ENCODE results near the gene NOC4L.

The NOC4L gene

DNA sequence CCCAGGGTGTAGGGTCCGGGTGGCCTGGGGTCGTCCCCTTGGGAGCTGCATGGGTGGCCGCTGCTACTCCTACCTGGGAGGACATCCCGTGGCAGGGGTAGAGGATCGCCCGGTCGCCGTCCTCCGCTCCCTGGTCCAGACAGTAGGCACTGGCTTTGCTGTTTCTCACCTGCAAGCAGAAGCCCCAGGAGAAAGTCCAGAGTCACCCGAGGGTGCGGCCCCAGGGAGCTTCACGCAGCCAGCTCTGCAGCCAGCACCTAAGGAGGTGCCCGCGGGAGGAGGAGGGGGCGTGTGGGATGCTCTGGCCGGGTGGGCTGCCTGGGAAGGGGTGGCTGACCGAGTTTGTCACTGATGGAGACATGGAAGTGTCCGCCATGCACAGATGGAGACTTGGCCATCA lies 54.8 kb downstream of the NOC4L start:
- TF ChIP-seq, protein P1, sequence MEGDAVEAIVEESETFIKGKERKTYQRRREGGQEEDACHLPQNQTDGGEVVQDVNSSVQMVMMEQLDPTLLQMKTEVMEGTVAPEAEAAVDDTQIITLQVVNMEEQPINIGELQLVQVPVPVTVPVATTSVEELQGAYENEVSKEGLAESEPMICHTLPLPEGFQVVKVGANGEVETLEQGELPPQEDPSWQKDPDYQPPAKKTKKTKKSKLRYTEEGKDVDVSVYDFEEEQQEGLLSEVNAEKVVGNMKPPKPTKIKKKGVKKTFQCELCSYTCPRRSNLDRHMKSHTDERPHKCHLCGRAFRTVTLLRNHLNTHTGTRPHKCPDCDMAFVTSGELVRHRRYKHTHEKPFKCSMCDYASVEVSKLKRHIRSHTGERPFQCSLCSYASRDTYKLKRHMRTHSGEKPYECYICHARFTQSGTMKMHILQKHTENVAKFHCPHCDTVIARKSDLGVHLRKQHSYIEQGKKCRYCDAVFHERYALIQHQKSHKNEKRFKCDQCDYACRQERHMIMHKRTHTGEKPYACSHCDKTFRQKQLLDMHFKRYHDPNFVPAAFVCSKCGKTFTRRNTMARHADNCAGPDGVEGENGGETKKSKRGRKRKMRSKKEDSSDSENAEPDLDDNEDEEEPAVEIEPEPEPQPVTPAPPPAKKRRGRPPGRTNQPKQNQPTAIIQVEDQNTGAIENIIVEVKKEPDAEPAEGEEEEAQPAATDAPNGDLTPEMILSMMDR (conservative IDR thresholded peaks at IDR 0.05) = no peak
- no peak for TF ChIP-seq ZFX (IDR thresholded peaks at IDR 0.05)
- H3K27ac ChIP-seq = no peak overlapping the region

DNA sequence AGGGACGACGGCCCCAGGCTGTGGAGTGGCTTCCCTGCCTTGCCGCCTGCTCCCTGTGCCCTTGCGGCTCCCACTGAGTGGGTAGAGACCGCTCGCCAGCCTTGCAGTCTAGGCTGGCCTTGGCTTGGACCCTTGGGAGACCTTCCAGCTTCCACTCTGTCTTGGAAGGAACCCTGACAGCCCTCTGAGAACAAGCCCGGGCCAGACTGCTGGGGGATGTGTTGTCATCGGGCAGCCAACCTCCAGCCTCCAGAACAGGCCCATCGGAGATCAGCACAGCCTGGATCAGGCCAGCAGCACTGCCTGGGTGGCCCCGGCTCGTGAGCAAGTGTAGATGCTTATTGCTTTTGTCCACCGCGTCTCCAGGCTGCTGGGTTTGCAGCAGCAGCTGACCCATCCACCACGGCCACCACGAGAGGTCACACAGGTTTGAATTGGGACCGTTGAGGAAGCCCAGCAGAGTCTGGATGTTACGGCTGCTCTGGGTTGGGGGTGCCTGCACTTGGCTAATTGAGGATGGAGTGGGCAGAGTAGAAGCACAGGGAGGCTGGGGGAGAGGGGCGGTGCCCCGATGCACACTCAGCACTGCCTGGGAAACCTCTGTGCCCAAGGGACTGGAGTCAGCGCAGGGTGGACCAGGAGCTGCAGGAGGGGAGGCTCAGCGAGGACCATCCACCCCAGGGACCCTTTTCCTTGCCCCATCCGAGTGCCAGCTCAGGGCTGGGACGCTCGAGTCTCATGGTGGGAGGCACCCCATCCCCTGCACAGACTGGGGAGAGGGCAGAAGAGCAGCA lies 55.5 kb downstream of the NOC4L start:
- H3K27ac ChIP-seq = no peak overlapping the region
- TF ChIP-seq ZFX (IDR thresholded peaks at IDR 0.05) = no peak
- TF ChIP-seq, protein P1 (conservative IDR thresholded peaks at IDR 0.05) = no peak

DNA sequence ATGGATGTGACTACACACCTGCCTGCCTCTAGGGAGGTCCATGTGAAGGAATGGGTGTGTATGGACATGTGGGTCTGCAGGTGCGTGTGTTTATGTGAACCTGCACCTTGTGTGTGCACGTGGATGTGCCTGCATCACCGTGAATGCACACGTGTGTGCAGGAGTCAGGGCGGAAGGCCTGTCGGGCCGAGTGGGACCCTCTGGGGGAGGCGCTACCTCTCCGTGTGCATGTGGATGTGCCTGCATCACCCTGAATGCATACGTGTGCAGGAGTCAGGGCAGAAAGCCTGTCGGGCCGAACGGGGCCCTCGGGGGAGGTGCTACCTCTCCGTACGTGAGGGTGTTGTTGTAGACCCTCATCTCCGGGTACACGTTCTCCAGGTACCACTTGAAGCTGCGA lies 56.5 kb downstream of the NOC4L start:
- TF ChIP-seq, protein P1 (conservative IDR thresholded peaks at IDR 0.05) = no peak
- no peak for TF ChIP-seq ZFX (IDR thresholded peaks at IDR 0.05)
- no peak overlapping the region for H3K27ac ChIP-seq

DNA sequence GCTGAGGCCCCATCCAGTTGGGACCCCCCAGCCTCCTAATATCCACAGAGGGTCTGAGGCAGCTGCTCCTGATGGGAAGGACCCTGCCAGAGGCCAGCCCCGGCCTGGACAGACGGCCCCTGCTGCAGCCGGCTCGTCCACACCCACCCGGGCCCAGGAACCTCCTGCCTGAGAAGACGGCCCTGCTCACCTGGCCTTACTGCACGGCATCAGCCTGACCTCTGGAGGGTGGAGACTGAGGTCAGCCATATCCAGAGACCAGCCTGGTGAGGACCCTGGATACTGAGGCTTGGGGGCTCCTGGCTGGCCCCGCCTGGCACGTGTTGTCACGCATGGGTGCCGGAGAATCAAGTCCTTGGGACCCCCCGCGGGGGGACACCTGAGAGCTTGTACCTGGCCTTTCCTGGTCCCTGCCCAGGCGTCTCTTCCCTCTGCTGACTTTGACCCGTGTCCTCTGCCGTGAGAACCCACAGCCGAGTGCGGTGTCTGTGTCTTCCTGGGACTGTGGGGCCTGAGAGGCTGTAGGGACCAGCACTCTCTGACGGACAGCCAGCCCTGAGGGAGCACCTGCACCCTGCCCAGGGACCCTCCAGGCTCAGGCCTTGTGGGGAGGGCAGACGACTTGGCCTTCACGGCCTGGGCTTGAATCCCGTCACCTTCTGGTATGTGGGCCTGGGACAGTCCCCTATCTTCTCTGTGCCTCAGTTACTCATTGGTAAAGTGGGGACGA lies 57.3 kb downstream of the NOC4L start:
- no peak overlapping the region for H3K27ac ChIP-seq
- TF ChIP-seq ZFX (IDR thresholded peaks at IDR 0.05) = no peak
- TF ChIP-seq, protein P1 (conservative IDR thresholded peaks at IDR 0.05) = no peak
